Measurements from ENCODE around the gene SMOC1.

GRCh38 chr14:69853774-69854173 lies 25.4 kb upstream of the SMOC1 start:
- TF ChIP-seq CTCF (IDR thresholded peaks at IDR 0.05; ENCODE audit: low read depth, low read length) (no peak), MYC (IDR thresholded peaks at IDR 0.05; ENCODE audit: low read depth, low read length) (no peak), POLR2A (IDR thresholded peaks at IDR 0.05; ENCODE audit: extremely low read depth, insufficient read length) (no peak)
